Stimulated activated CD4-positive, alpha-beta T cell treated with anti-CD3 and anti-CD28 coated beads, Interleukin-2, amount 100 ng/mL, for 24 hours (primary cell): ENCODE results near the gene STRADA.

Experiments
- DNase-seq, 2 donors: peaks; one replicate each; pipeline ENCODE4 v3.0.0-alpha.2; 2020

STRADA gene

DNA sequence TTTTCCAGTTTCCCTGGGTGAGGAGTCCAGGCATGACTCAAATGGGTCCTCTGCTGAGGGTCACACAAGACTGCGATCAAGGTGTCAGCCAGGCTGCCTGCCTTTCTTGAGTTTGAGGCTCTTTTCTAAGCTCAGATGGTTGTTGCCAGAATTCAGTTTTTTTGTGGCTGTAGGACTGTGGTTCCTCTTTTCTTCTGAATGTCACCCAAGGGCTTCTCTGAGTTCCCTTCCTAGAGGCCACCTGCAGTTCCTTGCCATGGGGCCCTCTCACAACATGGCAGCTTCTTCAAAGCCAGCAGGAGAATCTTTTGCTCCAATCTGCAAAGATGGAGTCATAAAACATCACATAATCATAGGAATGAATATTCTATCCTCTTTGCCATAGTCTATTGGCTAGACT is 59.2 kb downstream of the STRADA start:
- DNase-seq, result no peak

DNA sequence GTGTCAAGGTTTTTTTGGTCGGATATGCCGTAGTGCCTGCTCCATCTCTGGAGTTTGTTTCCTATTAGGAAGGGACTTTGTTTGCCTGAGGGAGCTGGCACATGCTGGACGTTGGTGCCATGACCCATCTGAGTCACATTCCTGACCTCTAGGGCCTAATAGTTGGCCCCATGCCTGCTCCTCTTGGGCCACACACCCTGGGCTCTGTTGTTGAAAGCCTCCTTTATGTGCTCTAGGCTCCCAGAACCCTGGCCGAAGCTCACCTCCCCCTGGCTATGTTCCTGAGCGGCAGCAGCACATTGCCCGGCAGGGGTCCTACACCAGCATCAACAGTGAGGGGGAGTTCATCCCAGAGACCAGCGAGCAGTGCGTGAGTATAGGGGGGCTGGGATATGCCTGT is 60.1 kb downstream of the STRADA start:
- DNase-seq, result no peak

GRCh38 chr17:63680700-63681099 is 60.9 kb downstream of the STRADA start:
- no peak for DNase-seq

DNA sequence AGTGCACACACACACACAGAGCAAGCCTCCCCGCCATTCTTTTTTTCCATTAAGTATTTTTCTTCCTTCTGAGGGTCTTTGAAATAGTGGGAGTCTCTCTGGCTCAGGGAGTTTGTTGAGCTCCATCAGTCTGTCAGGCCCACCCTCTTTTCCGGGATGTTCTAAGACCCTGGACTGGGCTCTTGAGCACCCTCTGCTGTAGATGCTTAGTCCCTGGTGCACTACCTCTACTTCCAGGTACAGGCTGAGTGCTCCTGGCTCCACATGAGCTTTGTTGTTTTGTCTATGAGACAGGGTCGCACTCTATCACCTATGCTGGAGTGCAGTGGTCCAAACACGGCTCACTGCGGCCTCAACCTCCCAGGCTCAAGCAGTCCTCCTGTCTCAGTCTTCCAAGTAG is 62.4 kb downstream of the STRADA start:
- no peak for DNase-seq

GRCh38 chr17:63676584-63676983 is 65.0 kb downstream of the STRADA start:
- no peak for DNase-seq

GRCh38 chr17:63675607-63676546 is 65.7 kb downstream of the STRADA start:
- no peak for DNase-seq

GRCh38 chr17:63675231-63675606 is 66.4 kb downstream of the STRADA start:
- DNase-seq, result no peak

DNA sequence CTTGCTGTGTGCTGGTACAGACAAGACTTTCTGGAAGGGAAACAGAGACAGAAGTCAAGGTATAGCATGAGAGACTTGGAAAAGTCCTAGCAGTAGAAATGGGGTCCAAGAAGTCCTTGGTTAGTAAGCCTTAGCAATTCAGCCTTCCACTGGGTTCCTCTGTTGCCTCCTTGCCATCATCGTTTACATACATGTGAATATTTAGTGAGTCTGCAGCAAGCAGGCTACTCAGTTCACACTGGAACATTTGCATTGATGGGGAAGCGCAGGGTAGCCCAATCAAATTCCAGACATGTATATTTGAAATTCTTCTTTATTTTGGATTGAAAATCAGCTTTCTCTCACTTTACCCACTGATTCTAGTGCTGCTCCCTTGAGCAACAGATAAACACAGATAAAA is 68.7 kb downstream of the STRADA start:
- no peak for DNase-seq

DNA sequence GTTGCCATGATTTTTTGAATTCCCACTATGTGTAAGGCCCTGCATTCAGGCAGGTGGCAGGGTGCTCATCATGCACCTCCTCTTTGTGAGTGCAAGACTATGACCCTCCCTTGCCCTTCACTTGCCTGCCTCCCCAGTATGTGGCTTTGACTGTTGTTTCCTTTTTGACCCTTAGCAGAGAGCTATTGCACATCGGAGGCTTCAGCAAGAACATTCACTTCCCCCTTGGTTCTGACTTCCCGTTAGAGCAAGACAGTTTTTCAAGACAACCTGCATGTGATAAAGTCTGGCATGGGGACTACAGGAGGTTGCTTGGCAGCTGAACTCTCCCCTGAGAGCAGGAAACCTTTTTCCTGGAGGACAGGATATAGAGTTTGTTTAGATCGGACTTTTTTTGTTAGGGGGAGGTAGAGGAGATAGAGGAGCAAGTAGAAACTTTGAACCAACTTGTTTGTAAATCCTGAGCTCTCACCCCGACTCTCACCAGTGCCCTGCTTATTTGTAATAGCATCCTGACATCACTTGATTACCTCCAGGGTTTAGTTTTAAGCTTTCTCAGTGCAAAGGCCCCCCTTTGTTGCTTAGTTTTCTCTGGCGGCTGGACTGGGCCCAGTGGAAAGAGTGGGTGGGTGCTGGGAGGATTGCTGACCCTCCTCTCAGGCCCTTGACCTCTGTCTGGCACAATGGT is 75.9 kb downstream of the STRADA start:
- DNase-seq, result no peak

DNA sequence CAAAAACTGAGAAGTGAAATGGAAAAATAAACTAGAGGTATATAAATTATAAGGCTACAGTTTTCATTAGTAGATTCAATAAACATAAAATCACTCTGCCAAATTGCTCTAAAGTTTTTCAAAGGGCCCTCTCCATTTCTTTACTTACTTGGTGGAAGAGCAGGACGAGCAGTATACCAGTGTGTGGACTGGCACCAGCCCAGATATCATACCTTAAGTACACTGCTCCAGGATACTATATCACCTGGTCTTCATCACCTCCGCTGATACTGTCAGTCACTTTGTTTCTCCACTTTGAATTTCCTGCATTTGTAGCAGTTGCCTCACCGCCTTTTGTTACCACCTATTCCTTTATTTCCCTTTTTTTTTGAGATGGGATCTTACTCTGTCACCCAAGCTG is 81.7 kb downstream of the STRADA start:
- no peak for DNase-seq

DNA sequence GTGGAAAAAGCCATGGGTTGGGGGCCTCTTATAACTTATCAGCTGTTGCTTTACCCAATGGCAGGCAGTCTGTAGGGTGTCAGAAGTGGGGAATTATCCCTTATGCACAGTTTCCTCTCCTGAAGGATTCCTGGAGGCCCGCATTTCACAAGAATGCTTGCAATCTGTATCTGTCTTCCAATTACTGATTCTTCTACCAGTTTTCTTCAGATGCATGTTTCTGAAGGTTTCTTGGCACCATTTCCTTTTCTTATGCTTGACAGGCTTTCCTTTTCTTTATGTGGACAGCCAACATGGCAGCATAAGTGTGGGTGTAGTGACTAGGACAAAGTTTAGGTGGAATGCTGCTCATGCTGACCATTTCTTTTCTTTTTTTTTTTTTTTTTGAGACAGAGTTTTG is 83.2 kb downstream of the STRADA start:
- no peak for DNase-seq

- no peak for DNase-seq
These were observed 83.8 kb downstream of the STRADA start for GRCh38 chr17:63657786-63658185.

GRCh38 chr17:63653050-63653449 is 88.5 kb downstream of the STRADA start:
- no peak for DNase-seq
